GOT3 (cell line): ENCODE measurements around the gene SERINC3.
"Not testable (repeated sequence)": the region's sequence is repeated elsewhere in the genome, so short reads cannot be mapped to it uniquely, and the experiment has no call there.

Experiments used
- DNase-seq: peaks from one replicate; lab custom pipeline; 2025; ENCODE audit warnings: mixed read lengths; lab: John Stamatoyannopoulos, UW

The SERINC3 gene

DNA sequence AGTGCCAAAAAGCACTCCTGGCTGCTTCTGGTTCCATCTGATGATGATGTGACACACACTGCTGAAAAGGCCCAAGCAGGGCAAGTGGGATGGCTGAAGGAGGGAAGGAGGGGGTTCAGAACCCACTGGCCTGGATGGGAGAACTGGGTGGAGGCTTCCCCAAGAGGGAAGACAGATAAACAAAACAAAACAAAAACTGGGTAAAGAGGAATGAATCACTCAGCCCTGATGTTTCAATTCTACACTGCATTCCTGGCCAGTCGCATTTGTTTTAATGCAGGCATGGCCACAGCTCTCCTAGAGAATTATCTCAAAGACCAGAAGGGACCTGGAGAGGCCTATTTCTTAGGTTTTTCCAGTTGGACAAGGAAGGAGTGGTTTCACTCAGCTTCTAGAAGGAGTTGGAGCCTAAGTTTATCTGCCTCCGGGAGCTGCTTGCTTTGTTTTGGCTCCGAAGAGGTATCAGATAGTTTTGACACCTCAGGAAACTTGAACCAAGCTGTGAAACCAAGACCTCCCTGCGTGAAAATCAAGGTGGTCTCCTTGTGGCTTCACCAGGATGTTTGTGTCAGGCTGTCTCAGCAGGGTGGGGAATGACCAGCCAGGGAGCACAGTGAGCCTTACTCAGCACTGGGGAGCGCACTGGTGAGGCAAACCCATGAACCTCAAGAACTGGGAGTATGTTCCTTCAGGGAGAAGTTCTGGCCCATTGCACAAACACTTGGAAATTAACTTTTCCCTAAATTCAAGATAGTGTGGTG is 30.1 kb downstream of the SERINC3 start:
- no peak for DNase-seq

DNA sequence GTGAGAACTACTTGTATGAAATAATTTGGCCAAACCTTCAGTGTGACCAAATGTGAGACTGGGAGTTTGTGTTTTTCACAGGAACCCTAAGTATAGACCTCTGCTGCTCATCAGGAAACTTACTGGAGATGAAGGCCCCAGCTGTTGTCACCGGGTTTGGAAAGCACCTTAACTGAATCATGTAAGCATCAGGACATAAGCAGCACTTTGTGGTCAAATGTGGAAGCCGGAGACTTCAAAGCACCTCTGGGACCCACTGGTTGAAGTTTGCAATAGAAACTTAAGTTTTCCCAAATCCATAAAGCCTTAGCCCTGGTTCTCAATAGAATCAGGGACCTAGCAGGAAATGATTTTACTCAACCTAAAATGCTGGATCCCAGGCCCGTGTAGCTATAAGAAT is 31.9 kb downstream of the SERINC3 start:
- DNase-seq, result no peak

DNA sequence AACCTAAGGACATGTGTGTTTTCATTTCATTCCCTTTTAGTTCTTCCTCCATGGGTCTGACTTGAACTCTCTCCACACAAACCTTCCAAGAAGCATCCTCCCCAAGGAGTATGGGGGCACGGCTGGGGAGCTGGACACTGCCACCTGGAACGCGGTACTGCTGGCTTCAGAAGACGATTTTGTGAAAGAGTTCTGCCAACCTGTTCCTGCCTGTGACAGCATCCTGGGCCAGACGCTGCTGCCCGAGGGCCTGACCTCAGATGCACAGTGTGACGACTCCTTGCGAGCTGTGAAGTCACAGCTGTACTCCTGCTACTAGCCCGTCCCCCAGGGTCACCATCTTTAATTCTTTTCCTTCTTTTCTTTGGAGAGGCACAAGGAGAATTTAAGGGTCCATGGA is 32.6 kb downstream of the SERINC3 start:
- no peak for DNase-seq

DNA sequence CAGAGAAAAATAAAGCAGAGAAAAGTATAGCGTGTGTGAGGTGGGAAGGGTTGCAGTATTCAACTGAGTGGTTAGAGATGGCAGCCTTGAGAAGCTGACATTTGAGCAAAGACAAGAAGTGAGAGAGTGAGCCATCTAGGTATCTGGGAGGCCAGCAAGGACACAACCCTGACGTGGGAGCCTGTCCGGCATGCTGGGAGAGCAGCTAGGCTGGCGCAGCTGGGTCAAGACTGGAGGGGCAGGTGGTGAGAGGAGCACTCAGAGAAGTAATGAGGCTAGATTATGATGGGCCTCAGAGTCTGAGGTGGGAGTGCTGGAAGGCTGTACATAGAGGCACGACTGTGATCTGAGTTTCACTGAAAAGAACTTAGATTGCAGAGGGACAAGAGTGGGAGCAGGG is 33.3 kb downstream of the SERINC3 start:
- no peak for DNase-seq

DNA sequence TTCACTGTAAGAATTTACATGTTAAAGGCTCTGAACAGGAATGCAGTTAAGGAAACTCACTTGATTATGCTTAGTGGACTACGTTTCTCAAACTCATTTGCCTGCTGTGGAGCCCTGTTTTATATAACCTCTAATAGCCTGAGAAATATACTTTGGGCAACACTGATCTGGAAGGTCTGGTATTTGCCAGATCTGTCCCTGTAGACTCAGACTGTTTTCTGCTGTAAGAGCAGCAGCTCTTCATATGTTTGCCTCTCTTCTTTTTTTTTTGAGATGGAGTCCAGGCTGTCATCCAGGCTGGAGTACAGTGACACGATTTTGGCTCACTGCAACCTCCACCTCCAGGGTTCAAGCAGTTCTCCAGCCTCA is 36.1 kb downstream of the SERINC3 start:
- no peak for DNase-seq

DNA sequence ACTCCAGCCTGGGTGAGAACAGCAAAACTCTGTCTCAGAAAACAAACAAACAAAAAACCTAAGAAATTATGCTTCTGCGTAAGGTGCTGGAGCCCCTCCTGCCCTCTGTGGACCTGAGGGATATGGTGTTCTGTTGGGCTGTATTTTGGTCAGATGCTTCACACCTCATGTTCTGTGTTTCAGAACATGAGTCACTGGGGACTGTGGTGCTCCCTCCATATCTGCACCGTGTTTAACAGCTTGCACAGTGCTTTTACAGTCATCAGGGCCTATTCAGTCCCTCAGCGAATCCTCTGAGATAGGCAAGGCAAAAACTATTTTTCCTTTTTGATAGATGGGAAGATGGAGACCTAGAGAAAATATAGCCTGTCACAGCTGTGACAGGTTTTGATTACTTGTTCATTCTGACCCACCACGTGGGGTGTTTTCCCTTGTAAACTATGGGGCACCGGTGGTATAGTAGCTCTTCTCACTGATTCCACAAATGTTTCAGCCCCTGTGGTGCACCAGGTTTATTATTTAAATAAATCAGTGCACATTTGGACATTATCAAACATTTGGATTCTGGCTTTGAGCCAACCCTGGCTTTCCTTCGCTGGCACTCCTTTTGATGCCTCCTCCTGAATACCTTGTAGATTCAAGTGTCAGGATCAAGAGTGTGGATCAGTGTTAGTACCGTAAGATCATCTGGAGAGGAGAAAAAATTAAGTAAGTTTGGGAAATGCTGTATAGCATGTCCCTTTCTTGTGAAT is 36.6 kb downstream of the SERINC3 start:
- no peak for DNase-seq

DNA sequence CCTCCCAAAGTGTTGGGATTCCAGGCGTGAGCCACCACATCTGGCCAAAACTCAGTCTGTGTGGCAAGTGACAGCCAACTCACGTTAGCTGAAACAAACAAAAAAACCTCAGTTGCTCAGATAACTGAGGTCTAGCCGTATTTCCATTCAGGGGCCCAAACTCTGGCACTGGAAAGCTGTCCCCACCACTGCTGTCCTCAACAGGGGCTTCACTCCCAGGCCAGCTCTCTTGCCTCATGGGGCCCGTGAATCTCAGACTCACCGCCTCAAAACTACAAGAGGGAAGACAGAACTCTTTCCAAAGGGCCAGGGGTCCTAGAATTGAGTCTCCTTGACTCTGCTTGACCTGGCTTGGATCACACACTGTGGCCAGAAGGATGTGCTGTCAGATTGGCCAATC is 38.8 kb downstream of the SERINC3 start:
- no peak for DNase-seq

DNA sequence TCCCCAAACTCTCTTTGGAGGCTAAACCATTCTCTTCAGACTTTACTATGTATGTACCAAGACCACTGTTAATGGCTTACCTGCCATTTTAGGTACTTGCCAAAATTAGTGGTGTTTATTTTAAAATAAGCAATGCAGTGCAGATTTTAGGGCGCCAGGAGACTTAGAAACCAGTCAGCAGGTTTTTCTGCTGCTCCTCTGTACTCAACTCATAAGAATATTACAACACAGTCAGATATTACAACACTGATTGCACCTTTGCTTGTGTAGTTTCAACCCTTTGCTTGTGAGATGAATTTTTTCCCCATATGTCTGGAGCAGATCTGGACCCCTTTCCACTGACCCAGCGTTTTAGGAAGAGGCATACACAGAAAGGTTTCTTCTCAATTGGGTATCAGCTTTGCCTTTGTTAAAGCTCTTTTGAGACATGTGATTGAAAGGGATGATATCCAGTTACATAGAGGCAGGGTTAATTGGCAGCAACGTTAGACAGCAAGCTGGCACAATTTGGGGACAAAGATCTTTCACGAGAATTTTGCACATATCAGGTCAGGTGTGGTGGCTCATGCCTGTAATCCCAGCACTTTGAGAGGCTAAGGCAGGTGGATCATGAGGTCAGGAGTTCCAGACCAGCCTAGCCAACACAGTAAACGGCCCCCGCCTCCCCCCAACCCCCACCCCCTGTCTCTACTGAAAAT is 40.0 kb downstream of the SERINC3 start:
- no peak for DNase-seq

DNA sequence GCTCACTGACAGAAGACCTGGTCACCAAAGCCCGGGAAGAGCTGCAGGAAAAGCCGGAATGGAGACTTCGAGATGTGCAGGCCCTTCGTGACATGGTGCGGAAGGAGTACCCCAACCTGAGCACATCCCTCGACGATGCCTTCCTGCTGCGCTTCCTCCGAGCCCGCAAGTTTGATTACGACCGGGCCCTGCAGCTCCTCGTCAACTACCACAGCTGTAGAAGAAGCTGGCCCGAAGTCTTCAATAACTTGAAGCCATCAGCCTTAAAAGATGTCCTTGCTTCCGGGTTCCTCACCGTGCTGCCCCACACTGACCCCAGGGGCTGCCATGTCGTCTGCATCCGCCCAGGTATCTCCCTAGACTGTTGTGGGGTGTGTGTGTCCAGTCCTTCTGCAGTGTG is 41.8 kb downstream of the SERINC3 start:
- no peak for DNase-seq

DNA sequence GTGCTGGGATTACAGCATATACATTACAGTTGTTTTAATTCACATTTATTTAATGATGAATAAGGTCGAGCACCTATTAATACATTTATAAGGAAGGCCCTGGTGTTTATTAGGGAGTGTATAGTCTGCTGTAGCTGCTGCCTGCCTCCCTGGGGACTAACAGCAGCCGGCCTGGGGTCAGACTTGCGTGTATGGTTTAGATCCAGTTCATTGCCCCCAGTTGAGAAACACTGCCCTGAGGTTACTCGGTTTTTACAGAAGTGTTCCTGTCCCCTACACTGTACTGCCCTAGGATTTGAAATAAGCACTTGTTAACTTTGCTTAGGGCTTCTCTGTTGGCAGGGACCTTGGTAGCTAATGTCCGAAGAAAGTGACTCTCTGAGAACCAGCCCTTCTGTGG is 42.2 kb downstream of the SERINC3 start:
- DNase-seq, result no peak

DNA sequence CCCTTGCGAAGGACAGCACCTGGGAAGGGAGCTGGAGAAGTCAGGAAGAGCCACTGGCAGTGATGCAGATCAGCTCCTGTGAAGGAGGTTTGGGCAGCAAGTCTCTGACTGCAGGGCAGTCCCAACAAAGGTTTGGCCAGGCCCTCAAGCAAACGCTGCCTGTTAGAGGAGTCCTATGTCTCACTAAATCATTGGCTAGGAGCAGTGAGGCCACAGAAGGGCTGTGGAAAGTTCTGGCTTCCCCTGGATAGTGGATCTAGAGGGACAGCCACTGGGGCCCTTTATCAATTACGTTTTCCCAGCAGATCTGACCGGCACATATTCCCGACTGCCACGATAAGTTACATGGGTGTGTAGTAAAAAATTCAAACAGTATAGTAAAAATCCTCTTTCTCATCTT is 43.7 kb downstream of the SERINC3 start:
- no peak for DNase-seq

DNA sequence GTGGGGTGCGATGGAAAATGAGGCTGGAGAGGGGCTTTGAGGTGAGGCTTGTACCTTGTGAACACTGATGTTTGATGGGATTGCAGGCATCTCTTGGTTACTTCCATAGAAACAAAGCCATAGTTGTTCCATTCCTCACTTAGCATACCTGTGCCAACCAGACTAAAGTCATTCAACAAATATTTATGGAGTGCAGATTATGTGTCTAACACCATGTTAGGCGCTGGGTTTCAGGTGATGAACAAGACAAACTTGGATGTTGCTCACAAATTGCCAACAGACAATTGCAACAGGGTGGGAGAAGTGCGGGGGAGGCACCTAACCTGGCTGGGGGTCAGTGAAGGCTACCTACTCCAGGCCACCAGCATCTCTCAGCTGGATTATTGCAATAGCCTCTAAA is 44.7 kb downstream of the SERINC3 start:
- no peak for DNase-seq

DNA sequence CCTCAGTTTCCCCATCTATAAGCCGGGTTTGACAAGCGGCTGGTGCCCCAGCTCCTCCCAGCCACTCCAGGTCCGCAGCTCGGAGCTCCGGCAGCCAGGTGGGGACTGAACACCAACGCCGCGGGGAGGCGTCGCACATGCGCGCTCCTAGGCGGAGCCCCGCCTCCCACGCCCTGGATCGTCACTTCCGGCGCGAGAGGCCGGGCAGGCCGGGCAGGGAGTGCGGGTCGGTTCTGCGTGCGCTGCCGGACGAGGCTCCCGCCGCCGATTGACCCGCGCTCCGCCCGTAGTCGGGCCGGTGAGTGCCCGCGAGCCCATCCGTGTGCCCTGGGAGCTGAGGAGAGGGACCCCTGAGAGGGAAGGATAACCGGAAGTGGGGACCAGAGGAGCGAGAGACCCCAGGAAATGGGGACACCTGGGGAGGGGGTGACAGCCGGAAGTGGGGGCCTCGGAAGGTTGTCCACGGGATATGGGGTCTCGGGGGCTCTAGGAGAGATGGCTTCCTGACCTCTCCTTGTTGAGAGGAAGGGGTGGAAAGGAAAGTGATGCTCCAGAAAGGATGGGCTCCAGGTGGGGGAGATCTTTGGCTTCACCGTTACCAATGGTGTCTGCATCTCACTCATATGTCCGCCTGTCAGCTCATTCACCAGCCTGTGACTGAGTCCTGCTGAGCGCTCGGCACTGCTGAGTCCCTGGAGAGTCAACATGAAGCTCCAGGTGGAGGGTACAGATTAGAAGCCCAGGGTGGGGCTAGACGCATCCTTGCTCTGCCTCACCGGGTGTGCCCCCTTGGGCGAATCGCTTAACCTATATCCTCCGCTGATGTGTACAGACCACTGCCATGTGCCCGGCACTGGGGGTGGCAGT is 45.9 kb downstream of the SERINC3 start, which contains the start of gene TTPAL:
TTPAL (plus strand) TSS at position 181 of the 867 bp plus-strand sequence. CDS start 4,126 bp downstream, outside the sequence.
- DNase-seq, result peak; percentile 57

DNA sequence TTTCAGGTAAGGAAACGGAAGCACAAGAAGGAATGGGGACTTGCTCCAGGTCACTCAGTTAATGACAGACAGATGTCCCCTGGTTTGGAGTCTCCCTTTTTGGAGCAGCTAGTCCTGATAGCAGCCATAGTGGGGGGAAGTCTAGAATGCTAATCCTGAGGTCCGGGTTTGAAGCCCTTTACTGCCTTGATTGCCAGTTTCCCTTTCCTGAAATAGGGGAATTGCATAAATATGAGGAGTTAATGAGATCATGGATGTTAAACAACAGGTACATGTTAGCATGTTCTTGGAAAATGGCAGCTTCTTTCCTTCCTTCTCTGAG is 46.5 kb downstream of the SERINC3 start:
- no peak for DNase-seq

DNA sequence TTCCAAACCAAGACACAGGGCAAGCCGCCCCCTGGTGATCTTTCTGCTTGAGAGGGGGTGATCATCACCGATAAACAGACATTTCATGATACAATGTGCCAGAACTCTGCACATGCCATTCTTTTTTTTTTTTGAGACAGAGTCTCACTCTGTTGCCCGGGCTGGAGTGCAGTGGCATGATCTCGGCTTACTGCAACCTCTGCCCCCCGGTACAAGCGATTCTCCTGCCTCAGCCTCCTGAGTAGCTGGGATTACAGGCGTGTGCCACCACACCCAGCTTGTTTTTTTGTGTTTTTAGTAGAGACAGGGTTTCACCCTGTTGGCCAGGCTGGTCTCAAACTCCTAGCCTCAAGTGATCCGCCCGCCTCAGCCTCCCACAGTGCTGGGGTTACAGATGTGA is 49.6 kb downstream of the SERINC3 start:
- DNase-seq, result not testable (repeated sequence)

DNA sequence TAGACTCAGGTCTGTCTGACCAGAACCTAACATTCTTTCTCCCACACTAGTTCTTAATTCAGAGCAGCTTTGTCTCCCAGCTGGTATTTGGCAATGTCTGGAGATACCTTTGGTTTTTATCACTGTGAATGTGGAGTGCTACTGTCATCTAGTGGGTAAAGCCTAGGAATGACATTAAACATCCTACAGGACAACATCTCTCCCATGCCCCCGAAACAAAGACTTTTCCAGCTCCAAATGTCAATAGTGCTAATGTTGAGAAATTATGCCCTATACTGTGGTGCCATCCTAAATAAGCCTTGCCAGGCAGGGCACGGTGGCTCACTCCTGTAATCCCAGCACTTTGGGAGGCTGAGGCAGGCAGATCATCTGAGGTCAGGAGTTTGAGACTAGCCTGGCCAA is 50.4 kb downstream of the SERINC3 start:
- no peak for DNase-seq

DNA sequence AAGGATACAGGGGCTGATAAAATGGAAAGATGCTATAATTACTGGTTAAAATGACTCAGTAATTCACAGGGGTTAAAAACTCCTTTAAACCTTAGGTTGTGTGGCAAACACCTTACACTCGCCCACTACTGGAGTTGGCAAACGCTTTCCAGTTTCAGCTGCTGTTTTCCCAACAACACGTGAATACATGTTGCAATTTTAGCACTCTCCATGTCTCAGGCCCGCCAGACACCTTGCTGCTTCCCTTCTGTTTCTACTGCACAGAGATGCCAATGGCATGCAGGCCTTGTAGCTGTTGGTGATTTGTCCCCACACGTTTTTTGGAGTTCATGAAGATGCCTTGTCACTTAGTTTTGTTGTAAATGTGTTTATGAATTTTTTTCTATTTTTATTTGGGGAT is 51.5 kb downstream of the SERINC3 start:
- DNase-seq, result no peak

DNA sequence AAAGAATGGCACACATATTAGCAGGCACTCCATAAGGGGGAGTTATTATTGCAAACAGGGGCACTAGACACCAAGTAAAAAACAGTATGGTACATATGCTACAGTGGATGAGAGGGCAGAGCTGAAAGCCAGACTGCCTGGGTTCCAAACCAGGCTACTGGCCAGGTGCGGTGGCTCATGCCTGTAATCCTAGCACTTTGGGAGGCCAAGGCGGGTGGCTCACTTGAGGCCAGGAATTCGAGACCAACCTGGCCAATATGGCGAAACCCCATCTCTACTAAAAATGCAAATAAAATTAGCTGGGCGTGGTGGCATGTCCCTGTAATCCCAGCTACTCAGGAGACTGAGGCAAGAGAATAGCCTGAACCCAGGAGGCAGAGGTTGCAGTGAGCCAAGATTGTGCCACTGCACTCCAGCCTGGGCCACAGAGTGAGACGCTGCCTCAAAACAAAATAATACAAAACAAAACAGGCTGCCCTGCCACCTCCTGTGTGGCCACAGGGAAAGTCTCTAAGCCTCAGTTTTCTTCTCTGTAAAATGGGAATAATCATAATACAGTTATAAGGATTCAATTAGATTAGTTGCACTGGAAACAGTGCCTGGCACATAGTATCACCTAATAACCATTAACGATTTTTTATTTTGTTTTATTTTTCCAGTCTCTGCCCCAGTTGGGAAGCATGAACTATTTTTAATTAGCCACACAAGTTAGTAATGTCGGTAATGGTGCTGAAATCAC is 53.7 kb downstream of the SERINC3 start:
- no peak for DNase-seq

DNA sequence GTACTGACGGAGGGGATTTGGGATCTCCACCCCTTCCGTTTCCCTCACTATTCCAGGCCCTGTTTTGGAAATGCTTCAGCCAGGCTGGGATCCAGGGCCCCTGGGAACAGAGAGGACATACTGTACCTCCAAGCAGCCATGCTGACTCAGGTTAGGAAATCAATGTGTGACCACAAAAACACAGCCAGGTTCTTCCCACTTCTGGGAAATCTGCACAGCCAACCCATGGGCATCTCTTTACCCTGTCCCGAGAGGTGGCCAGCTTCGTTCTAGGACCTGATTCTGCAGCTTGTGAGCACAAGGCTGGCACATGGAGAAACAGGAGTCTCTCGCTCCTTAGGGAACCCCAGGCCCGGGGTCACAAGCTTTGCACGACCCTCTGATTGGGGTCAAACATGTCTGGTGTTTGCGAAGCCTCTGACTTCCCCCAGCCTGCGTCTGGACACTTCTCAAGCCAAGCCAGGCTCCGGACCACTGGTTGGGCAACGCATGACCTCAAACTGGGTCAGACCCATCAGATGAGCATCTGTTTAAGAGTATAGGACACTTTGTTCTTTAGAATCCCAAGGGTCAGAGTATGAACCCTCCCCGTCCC is 54.5 kb downstream of the SERINC3 start:
- DNase-seq, result no peak

DNA sequence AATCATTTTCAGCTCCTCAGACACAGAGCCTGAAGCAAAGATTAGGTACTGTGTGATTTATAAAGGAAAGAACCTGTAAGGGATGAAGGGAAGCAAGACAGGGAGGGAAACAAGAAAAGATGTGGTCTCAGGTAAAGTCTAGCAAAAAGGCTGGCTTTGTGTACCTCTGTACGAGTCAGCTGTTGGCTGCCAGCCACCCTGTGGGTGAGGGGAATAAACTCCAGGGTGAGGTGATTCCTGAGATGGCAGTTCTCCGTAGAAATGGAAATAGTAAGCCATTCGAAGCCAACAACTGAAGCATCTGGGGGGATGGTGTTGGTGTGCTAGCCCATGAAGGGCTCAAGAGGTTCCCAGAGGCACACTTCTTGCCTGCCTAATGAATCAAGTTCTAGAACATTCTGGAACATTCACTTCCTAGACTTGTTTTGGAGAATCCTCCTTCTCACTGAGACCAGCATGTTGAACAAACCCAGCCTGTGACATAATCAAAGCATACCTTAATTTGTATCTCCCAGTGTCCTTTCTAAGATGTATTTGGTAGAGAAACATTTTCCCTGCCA is 56.8 kb downstream of the SERINC3 start:
- DNase-seq, result no peak

DNA sequence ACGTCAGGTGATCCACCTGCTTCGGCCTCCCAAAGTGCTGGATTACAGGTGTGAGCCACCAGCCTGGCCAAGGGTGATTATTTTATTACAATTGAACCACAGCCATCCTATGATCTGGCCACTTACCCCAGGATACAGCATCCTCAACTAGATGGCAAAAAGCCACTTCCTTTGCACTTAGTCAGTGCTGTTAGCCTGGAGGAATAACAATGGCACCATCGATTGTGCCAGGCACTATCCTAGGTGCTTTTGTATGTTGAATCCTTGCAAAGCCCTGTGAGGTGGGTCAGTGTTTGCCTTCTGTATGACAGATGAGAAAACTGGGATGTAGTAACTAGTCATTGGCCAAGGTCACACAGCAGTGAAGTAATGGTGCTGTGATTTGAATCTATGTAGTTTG is 57.4 kb downstream of the SERINC3 start:
- DNase-seq, result no peak
